Testis (tissue), 2 donors: ENCODE measurements around the gene CLSTN1.

Experiments
- CTCF ChIP-seq, 3 experiments: fragments of 450-650 bp in 2 of 3; fragments of 200-600 bp in 1 of 3; sonication (generic) in 1 of 3; IDR thresholded peaks; one replicate each; pipeline ENCODE4 v1.5.1; 2016 to 2019; ENCODE audit warnings: antibody characterized with exemption in 3 of 3, mild to moderate bottlenecking in 2 of 3, moderate library complexity in 1 of 3
- POLR2A ChIP-seq: fragments of 450-650 bp; IDR thresholded peaks from one replicate; pipeline ENCODE4 v1.6.1; 2017; ENCODE audit warnings: antibody characterized with exemption, mild to moderate bottlenecking, moderate library complexity

GRCh38 chr1:9766759-9767442 lies 56.9 kb downstream of the CLSTN1 start:
- TF ChIP-seq POLR2A = no peak
- no peak for TF ChIP-seq CTCF (IDR thresholded peaks at IDR 0.05)
